Stimulated activated naive CD8-positive, alpha-beta T cell treated with anti-CD3 and anti-CD28 coated beads, Interleukin-15, Interleukin-2, amounts not matched to agents 100 U/mL and 50 U/mL, for 24 hours (primary cell): ENCODE measurements around the gene LSAMP.

Experiments used
- ATAC-seq: fragments of 150-1000 bp; cut with Tn5 transposase; one replicate; pipeline ENCODE4 v1.10.0; 2021
- DNase-seq: peaks from one replicate; pipeline ENCODE4 v3.0.0; 2021

LSAMP gene

DNA sequence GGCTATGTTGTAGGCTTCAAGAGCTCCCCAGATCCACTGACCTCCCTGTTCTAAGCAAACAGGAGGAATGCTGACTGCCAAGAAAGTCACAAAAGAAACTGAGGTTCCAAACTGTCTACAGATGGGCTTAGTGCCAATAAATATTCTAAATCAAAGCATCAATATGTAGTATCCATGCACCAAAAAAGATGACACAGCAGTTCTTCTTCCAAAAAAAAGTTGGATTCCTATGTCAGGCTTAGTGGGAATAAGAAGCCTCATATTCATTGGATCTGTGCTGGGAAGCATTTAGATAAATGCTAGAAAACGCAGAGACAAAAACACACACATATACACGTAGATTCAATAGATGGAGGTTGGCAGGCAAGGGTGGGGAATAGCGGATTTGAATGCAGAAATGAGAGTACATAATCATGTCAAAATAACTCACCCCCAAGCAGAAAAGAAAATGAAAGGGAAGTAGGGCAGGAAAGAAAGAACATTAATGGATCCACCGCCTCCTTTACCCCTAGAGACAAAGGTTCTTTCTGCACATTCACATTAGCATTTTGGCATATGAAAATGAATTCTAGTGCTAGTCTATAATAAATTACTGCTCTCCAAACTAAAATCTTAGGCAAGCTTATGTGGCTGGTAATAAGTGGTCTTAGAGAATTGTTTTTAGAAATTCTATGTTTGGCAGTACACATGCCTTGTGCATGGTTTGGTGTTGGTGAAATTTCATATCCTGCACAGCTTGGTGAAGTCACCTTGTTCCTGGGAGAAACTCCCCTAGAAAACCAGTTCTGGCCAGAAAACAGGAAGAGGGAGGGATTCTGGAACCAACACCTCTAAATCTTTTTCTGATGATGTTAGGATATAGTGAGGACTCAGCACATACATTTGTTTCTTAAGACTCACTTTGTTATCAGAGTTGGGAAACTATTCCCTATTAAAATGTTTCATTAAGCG lies 283.4 kb downstream of the LSAMP start:
- ATAC-seq, result no peak
- no peak for DNase-seq

- ATAC-seq, result no peak
- no peak for DNase-seq
These were observed 284.7 kb downstream of the LSAMP start for GRCh38 chr3:116160594-116160993.

DNA sequence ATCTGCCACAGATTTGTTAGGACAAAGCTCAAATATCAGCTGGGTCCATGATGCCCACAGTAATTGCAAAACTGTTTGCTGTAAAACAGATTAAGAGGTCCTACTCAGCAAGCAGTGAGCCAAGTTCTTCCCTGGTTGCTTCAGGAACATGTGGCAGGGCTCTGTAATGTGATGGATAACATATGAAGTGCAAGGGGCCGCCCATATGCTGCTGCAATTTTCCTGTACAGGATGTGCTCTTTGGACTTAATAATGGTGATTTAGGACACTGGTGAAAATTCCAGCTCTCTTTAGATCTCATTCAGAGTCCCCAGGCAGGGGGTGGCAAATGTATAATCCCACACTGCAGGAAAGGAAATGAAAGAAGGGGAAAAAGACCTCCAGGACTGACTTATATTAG lies 289.4 kb downstream of the LSAMP start:
- ATAC-seq, result no peak
- DNase-seq, result no peak

DNA sequence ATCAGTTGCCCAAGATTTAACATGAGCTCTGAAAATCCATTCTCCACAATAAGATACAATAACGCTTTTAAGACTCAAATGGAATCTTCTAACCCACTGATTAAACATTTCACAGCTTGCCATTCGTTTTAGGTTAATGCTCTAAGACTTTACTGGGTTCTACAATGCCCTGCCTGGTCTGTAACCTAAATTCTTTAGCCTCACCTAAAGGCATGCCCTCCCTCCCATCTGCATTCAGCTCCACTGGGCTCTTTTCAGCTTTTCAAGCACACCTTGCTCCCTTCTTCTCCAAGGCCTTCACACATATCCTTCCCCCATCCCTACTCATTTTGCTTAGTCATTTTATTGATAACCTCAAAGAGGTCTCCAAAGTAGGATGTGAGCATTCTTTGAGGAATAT lies 290.9 kb downstream of the LSAMP start:
- DNase-seq (no peak), ATAC-seq (no peak)

- ATAC-seq (no peak), DNase-seq (no peak)
These were observed 292.1 kb downstream of the LSAMP start for GRCh38 chr3:116153174-116153573.

DNA sequence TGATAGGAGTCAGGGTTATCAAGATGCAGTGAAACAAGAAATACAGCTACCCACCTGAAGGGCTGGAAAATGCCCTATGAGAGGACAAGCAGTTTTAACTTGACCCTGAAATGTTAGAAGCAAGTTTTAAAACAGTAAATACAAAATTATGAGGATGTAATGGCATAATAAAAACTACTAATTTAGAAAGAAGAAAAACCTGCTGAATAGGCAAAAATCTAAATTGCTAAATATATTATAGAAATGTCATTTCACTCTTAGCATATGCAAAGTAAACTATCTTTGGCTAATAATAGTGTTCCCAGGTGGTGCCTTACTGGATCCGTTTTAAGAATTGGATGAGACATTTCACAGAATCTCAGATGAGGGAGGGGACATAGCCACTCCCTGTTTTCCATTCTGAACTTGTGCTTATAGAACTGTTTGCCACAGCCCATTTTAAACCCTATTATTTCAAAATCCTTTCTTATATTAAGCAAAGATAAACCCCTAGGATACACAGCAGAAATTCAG lies 294.6 kb downstream of the LSAMP start:
- DNase-seq, result no peak
- ATAC-seq, result no peak

- no peak for DNase-seq
- no peak for ATAC-seq
These were observed 296.1 kb downstream of the LSAMP start for GRCh38 chr3:116148881-116149851.

GRCh38 chr3:116145613-116146012 lies 299.7 kb downstream of the LSAMP start:
- ATAC-seq, result no peak

GRCh38 chr3:116141724-116142123 lies 303.6 kb downstream of the LSAMP start:
- no peak for DNase-seq
- ATAC-seq, result no peak

More at GRCh38 chr3:116145613-116146012, 299.7 kb downstream of the LSAMP start:
- no peak for DNase-seq

DNA sequence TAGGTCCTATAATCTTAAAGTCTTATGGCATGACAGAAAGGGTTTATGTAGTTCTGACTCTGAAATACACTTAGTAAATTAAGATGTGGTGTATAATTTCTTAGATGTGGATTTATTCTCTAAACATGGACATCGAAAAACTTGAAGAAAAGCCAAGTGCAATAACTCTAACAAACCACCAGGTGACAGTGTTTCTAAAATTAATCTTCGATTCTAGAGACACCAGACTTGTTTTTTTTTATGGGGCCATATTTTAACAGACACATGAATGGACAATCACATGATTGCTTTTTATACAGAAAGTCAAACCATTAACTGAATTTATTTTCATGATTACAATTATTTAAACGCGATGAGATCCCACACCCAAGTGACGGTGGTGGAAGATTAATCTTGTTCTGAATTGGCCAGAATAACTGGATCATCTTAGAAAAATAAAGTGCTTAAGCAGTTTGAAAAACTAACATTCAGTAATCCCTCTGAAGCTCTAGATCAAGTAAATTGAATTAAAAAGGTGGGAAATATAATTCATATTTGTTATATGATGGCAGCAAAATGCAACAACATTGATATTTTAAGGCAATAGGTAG lies 305.1 kb downstream of the LSAMP start:
- DNase-seq (no peak), ATAC-seq (no peak)

DNA sequence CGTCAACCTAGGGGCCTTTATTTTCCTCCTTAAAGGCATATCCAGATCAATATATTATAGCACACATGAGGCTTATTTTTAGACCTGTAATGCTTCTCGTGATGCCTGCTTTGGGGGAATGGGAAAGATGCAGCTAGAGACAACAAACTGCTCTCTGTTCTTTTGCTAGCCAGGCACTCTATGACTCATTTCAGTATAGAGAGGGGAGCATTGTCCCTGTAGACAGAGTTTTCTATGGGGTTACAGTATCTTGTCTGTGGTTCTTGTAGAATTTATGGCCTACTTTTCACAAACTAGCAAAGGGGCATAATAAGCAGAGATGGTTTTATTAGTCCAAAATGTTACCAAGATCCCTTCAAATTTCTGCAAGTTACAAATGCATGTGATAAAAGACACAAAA lies 305.6 kb downstream of the LSAMP start:
- ATAC-seq (no peak), DNase-seq (no peak)

DNA sequence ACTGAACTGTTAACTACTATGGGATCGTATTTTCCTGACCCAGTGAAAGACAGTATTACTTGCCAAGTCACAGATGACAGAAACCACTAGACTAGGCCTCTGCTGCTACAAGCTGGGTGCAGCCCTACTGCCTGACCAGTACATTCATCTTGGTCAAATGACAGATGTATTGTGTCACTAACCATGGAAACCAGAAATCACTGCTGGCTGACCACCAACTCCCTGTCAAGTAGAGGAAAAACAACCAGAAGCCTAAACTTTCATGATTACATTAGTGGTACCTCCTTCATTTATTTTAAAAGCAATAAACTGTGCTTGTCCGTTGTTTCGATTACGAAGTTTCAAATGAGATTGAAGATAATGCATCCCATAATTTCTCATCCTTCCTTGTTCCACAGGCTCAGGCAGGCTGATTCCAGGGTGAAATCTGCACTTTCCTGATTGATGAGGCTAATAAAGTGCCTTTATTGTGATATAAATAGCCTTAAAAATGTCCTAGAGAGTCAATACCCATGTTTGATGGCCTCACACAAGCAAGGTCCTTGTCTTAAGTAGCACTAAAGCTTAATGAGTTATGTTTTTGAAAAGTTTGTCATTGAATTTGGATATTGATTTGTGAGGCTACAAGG lies 309.7 kb downstream of the LSAMP start:
- ATAC-seq (no peak), DNase-seq (no peak)

- ATAC-seq (no peak), DNase-seq (no peak)
These were observed 315.9 kb downstream of the LSAMP start for GRCh38 chr3:116129187-116129946.

- DNase-seq (no peak), ATAC-seq (no peak)
These were observed 317.8 kb downstream of the LSAMP start for GRCh38 chr3:116127464-116127863.

GRCh38 chr3:116124166-116124565 lies 321.1 kb downstream of the LSAMP start:
- DNase-seq, result no peak
- no peak for ATAC-seq

- ATAC-seq (no peak), DNase-seq (no peak)
These were observed 326.7 kb downstream of the LSAMP start for GRCh38 chr3:116118475-116119169.

DNA sequence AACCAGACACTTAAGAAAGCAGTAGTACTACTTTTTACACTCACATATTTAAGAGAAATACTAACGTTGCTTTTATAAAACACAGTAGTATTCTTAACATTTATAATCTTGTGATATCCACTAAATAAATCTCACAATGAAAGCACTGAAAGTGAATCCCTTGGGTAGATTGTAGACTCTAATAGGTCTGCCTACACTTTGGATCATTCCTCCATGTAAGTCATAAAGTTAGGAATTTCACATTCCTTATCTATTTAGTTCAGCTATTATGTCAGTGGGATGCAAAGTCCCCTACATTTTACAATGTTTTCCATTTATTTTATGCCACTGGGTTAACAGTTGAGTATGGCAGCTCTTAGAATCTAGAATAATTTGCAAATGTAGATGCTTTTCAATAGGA lies 330.7 kb downstream of the LSAMP start:
- ATAC-seq (no peak), DNase-seq (no peak)

DNA sequence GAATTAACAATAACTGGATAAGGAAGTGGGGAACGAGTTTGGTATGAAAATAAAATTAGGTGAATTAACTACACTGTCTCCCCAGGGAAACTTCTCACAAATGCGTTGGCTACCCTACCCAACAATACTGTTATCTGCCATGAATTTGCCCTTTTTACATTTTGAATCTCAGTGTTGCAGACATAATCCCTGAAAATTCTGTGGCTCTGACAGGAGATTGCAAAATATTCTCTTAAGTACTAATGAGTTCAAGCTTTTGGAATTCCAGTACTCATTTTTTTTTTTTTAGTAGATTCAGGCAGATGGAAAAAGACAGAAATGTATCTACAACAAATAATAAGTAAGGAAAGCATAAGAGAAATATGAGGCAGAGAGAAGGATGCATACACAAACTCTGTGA lies 332.6 kb downstream of the LSAMP start:
- DNase-seq (no peak), ATAC-seq (no peak)

DNA sequence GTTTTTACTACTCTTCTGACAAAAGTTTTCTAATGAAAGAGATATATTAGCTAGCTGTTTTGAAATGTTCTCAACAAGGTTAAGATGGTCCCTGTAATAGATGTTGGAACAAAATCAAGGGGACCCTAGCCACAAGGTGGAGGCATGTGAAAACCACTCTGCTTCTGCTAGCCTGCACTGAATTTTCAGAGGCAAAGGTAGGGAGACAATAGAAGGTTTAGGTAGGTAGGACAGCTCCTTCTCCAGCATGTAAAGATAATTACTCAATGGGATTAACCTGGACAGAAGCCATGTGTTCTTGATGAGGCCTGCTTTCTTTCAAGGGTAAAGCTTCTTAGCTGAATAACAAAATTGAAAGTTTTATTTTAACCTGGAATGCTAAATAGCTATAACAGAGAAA lies 333.5 kb downstream of the LSAMP start:
- DNase-seq (no peak), ATAC-seq (no peak)

DNA sequence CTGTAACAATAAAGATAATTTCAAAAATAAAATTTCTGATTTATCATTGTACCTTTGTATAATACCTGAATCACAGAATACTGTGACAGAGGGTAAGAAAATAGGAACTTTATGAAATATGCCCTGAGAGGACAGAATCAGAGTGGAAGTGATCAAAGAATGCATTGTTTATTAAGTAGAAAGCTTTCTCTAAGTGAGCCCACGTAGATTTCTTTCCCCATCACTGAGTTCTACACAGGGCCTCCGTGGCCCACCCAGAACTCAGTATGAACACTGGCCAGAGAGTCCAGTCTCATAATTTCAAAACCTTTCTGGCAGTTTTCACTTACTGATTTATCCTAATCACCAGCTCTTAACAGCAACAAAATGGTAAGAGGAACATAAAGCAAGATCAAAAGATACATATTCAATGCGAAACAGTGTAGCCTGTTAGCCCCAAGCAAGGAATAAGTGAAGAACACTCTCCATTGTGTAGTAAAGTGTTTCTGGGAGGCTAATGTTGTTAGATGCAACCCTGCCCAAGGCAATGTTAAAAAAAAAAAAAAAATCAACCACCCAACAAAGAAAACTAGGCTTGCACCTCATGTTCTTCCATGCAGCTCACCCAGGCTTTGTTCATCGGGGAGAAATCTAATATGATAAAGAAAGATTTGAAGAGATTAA lies 341.3 kb downstream of the LSAMP start:
- DNase-seq, result no peak
- no peak for ATAC-seq
